Measurements from ENCODE around the gene ADGRE1.

The ADGRE1 gene

DNA sequence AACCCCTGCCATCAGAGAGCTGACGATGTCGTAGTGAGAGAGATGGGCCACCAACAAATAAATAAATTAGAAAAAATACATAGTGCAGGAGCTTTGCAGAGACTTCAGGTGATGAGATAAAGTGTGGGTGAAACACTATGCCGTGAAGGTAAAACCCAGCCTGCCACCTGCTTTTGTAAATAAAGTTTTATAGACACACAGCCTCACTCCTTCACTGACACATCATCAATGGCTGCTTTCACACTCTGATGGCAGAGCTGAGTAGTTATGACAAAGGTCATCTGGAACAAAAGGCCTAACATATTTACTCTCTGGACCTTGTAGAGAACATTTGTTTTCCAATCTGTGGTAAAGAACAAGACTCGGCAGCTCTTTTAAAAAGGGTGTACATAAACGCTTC lies 88.8 kb downstream of the ADGRE1 start:
- Histone ChIP-seq H2AK5ac (ENCODE audit: low read length, severe bottlenecking) (no peak overlapping the region), H3K4me3 (ENCODE audit: insufficient read depth in 1 of 2, low read depth in 1 of 2, low read length in 2 of 2) (no peak overlapping the region), H2BK15ac (ENCODE audit: low read depth, poor library complexity, severe bottlenecking) (no peak overlapping the region), H3K23ac (ENCODE audit: low read length in 2 of 2) (no peak overlapping the region), H3K9me3 (ENCODE audit: control insufficient read depth, low read length) (peaks cover 24% of the 10 kb centered on the region), H3K18ac (ENCODE audit: low read depth in 1 of 2, low read length in 2 of 2) (no peak overlapping the region), H3K27me3 (ENCODE audit: control insufficient read depth in 1 of 2, insufficient read depth in 1 of 2, low read length in 2 of 2) (no peaks in the 10 kb centered on the region), H2AFZ (ENCODE audit: low read depth, low read length) (no peak overlapping the region), H2BK120ac (ENCODE audit: low read depth, low read length) (no peak overlapping the region), H3K4me2 (ENCODE audit: low read length, poor library complexity, severe bottlenecking) (no peak overlapping the region), H3K9ac (ENCODE audit: low read length) (no peak overlapping the region), H2BK5ac (ENCODE audit: low read depth, low read length, poor library complexity, severe bottlenecking) (no peak overlapping the region), H3K14ac (ENCODE audit: low read length in 2 of 2) (no peak overlapping the region), H3K27ac (ENCODE audit: low read length, poor library complexity, severe bottlenecking) (no peak overlapping the region), H3K4ac (ENCODE audit: low read depth in 1 of 2, low read length in 2 of 2) (no peak overlapping the region), H4K91ac (ENCODE audit: low read length) (no peak overlapping the region), H2BK12ac (ENCODE audit: low read length in 2 of 2) (no peak overlapping the region), H4K8ac (ENCODE audit: low read length) (no peak overlapping the region), H3K4me1 (ENCODE audit: control insufficient read depth, insufficient read depth, low read depth, low read length) (no peaks in the 10 kb centered on the region), H3K79me1 (replicated peaks; ENCODE audit: low read length, poor library complexity, severe bottlenecking) (no peaks in the 10 kb centered on the region), H3K36me3 (ENCODE audit: control insufficient read depth in 1 of 2, insufficient read depth in 2 of 2, low read depth in 1 of 2, low read length in 2 of 2) (no peaks in the 10 kb centered on the region)
- no peak for DNase-seq
- WGBS, result 79% methylated on average over 2 of the region's 5 CpGs

DNA sequence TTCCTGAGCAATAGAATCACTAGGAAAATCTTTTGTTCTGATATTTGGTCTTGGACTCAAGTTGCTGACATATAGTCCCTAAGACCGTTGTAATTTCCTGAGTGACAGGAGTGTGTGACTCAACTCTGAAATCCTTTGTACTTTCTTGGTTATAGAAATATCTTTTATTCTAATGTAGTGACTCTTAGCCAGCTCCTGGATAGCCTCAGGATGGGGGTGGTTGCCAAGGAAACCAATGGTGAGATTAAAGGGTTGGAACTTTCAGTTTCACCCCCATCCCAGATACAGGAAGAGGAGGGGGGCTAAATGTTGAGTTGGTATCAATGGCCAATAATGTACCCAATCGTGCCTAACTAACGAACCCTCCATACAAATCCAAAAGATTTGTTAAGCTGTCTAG lies 92.0 kb downstream of the ADGRE1 start:
- Histone ChIP-seq H2BK12ac (ENCODE audit: low read length in 2 of 2) (no peak overlapping the region), H3K4me3 (ENCODE audit: insufficient read depth in 1 of 2, low read depth in 1 of 2, low read length in 2 of 2) (no peak overlapping the region), H3K79me1 (replicated peaks; ENCODE audit: low read length, poor library complexity, severe bottlenecking) (no peaks in the 10 kb centered on the region), H3K36me3 (ENCODE audit: control insufficient read depth in 1 of 2, insufficient read depth in 2 of 2, low read depth in 1 of 2, low read length in 2 of 2) (no peaks in the 10 kb centered on the region), H4K91ac (ENCODE audit: low read length) (no peak overlapping the region), H2BK5ac (ENCODE audit: low read depth, low read length, poor library complexity, severe bottlenecking) (no peak overlapping the region), H3K9me3 (ENCODE audit: control insufficient read depth, low read length) (peaks cover 45% of the 10 kb centered on the region), H4K8ac (ENCODE audit: low read length) (no peak overlapping the region), H2BK120ac (ENCODE audit: low read depth, low read length) (no peak overlapping the region), H2AK5ac (ENCODE audit: low read length, severe bottlenecking) (no peak overlapping the region), H3K14ac (ENCODE audit: low read length in 2 of 2) (no peak overlapping the region), H3K4me2 (ENCODE audit: low read length, poor library complexity, severe bottlenecking) (no peak overlapping the region), H3K27ac (ENCODE audit: low read length, poor library complexity, severe bottlenecking) (no peak overlapping the region), H3K23ac (ENCODE audit: low read length in 2 of 2) (no peak overlapping the region), H2BK15ac (ENCODE audit: low read depth, poor library complexity, severe bottlenecking) (no peak overlapping the region), H3K18ac (ENCODE audit: low read depth in 1 of 2, low read length in 2 of 2) (no peak overlapping the region), H3K4ac (ENCODE audit: low read depth in 1 of 2, low read length in 2 of 2) (no peak overlapping the region), H2AFZ (ENCODE audit: low read depth, low read length) (no peak overlapping the region), H3K9ac (ENCODE audit: low read length) (no peak overlapping the region), H3K27me3 (ENCODE audit: control insufficient read depth in 1 of 2, insufficient read depth in 1 of 2, low read length in 2 of 2) (no peaks in the 10 kb centered on the region), H3K4me1 (ENCODE audit: control insufficient read depth, insufficient read depth, low read depth, low read length) (no peaks in the 10 kb centered on the region)
- no peak for DNase-seq
- WGBS, result 50% methylated on average over 2 of the region's 3 CpGs

DNA sequence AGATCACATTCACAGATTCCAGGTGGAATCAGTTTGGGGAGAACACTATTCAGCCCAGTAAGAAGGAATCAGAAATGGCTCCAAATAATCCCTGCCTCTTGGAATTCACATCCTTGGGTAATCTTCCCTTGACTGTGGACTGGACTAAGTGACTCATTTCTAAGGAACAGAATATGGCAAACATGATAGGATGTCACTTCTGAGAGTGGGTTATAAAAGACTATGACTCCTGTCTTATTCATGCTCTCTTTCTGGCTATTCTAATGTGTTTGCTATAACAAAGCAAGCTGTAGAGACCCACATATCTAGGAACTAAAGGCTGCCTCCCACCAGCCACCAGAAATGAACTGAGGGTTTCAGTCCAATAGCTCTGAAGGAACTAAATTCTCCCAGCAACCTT lies 96.1 kb downstream of the ADGRE1 start:
- no peak for DNase-seq
- Histone ChIP-seq H3K9me3 (ENCODE audit: control insufficient read depth, low read length) (peaks cover 32% of the 10 kb centered on the region), H3K4me2 (ENCODE audit: low read length, poor library complexity, severe bottlenecking) (no peak overlapping the region), H2BK120ac (ENCODE audit: low read depth, low read length) (no peak overlapping the region), H3K9ac (ENCODE audit: low read length) (no peak overlapping the region), H3K27ac (ENCODE audit: low read length, poor library complexity, severe bottlenecking) (no peak overlapping the region), H2AK5ac (ENCODE audit: low read length, severe bottlenecking) (no peak overlapping the region), H2BK5ac (ENCODE audit: low read depth, low read length, poor library complexity, severe bottlenecking) (no peak overlapping the region), H2BK12ac (ENCODE audit: low read length in 2 of 2) (no peak overlapping the region), H3K23ac (ENCODE audit: low read length in 2 of 2) (no peak overlapping the region), H4K91ac (ENCODE audit: low read length) (no peak overlapping the region), H3K14ac (ENCODE audit: low read length in 2 of 2) (no peak overlapping the region), H2BK15ac (ENCODE audit: low read depth, poor library complexity, severe bottlenecking) (no peak overlapping the region), H3K18ac (ENCODE audit: low read depth in 1 of 2, low read length in 2 of 2) (no peak overlapping the region), H3K4ac (ENCODE audit: low read depth in 1 of 2, low read length in 2 of 2) (no peak overlapping the region), H3K4me3 (ENCODE audit: insufficient read depth in 1 of 2, low read depth in 1 of 2, low read length in 2 of 2) (no peak overlapping the region), H3K36me3 (ENCODE audit: control insufficient read depth in 1 of 2, insufficient read depth in 2 of 2, low read depth in 1 of 2, low read length in 2 of 2) (no peaks in the 10 kb centered on the region), H2AFZ (ENCODE audit: low read depth, low read length) (no peak overlapping the region), H3K27me3 (ENCODE audit: control insufficient read depth in 1 of 2, insufficient read depth in 1 of 2, low read length in 2 of 2) (no peaks in the 10 kb centered on the region), H3K4me1 (ENCODE audit: control insufficient read depth, insufficient read depth, low read depth, low read length) (no peaks in the 10 kb centered on the region), H3K79me1 (replicated peaks; ENCODE audit: low read length, poor library complexity, severe bottlenecking) (no peaks in the 10 kb centered on the region), H4K8ac (ENCODE audit: low read length) (no peak overlapping the region)

DNA sequence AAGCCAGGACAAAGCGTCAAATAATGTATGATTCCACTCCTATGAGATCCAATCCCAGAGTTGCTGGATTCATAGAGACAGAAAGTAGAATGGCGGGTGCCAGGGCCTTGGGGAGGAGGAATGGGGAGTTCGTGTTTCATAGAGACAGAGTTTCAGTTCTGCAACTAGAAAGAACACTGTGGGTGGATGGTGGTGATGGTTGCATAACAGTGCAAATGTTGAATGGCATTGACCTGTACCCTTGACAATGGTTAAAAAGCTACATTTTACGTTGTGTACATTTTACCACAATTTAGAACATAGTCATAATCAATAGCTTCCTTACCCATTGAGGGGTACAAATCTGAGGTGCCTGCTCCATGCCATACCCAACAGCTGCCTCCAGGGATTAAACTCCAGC lies 100.5 kb downstream of the ADGRE1 start:
- Histone ChIP-seq H2AFZ (ENCODE audit: low read depth, low read length) (no peak overlapping the region), H3K14ac (ENCODE audit: low read length in 2 of 2) (no peak overlapping the region), H3K23ac (ENCODE audit: low read length in 2 of 2) (no peak overlapping the region), H4K8ac (ENCODE audit: low read length) (no peak overlapping the region), H3K9me3 (ENCODE audit: control insufficient read depth, low read length) (peaks cover 26% of the 10 kb centered on the region), H3K27me3 (ENCODE audit: control insufficient read depth in 1 of 2, insufficient read depth in 1 of 2, low read length in 2 of 2) (no peaks in the 10 kb centered on the region), H2AK5ac (ENCODE audit: low read length, severe bottlenecking) (no peak overlapping the region), H3K9ac (ENCODE audit: low read length) (no peak overlapping the region), H3K4ac (ENCODE audit: low read depth in 1 of 2, low read length in 2 of 2) (no peak overlapping the region), H3K79me1 (replicated peaks; ENCODE audit: low read length, poor library complexity, severe bottlenecking) (no peaks in the 10 kb centered on the region), H2BK120ac (ENCODE audit: low read depth, low read length) (no peak overlapping the region), H3K4me1 (ENCODE audit: control insufficient read depth, insufficient read depth, low read depth, low read length) (no peaks in the 10 kb centered on the region), H2BK12ac (ENCODE audit: low read length in 2 of 2) (no peak overlapping the region), H3K4me2 (ENCODE audit: low read length, poor library complexity, severe bottlenecking) (no peak overlapping the region), H3K36me3 (ENCODE audit: control insufficient read depth in 1 of 2, insufficient read depth in 2 of 2, low read depth in 1 of 2, low read length in 2 of 2) (no peaks in the 10 kb centered on the region), H3K4me3 (ENCODE audit: insufficient read depth in 1 of 2, low read depth in 1 of 2, low read length in 2 of 2) (no peak overlapping the region), H4K91ac (ENCODE audit: low read length) (no peak overlapping the region), H3K27ac (ENCODE audit: low read length, poor library complexity, severe bottlenecking) (no peak overlapping the region), H2BK5ac (ENCODE audit: low read depth, low read length, poor library complexity, severe bottlenecking) (no peak overlapping the region), H2BK15ac (ENCODE audit: low read depth, poor library complexity, severe bottlenecking) (no peak overlapping the region), H3K18ac (ENCODE audit: low read depth in 1 of 2, low read length in 2 of 2) (no peak overlapping the region)
- 30% methylated on average over 3 of the region's 4 CpGs for WGBS
- no peak for DNase-seq

Data from mesenchymal stem cell (in vitro differentiated cells and primary cell).